Liver (tissue), 9 donors: Measurements from ENCODE around the gene PARD3B. TPM values are rescaled to one million over a fixed set of nuclear protein-coding genes. Genes with fewer than 3 reads are reported as not detected.

Experiments used
- DNase-seq: peaks from one replicate; pipeline ENCODE4 v3.0.0-alpha.2; 2017; ENCODE audit warnings: low spot score
- H3K27ac ChIP-seq, 2 donors: one replicate each; pipeline ENCODE4 v1.7.0; 2013; ENCODE audit warnings: inconsistent platforms in 2 of 2, low read length in 2 of 2, control low read depth in 1 of 2, low read depth in 1 of 2, mild to moderate bottlenecking in 1 of 2
- H3K27me3 ChIP-seq, 4 donors: one replicate each; pipeline versions ENCODE4 v1.6.1 to v1.7.0; 2013; ENCODE audit warnings: low read length in 3 of 4, inconsistent platforms in 1 of 4, mild to moderate bottlenecking in 1 of 4, moderate library complexity in 1 of 4; ENCODE audit not compliant: control insufficient read depth in 4 of 4, insufficient read depth in 4 of 4
- H3K36me3 ChIP-seq, 4 donors: one replicate each; pipeline versions ENCODE4 v1.6.1 to v1.7.0; 2013; ENCODE audit warnings: low read length in 3 of 4, mild to moderate bottlenecking in 3 of 4, low read depth in 1 of 4, moderate library complexity in 1 of 4; ENCODE audit not compliant: control insufficient read depth in 4 of 4, insufficient read depth in 3 of 4
- H3K4me1 ChIP-seq, 4 donors: one replicate each; pipeline versions ENCODE4 v1.6.1 to v1.7.0; 2013; ENCODE audit warnings: low read length in 3 of 4, mild to moderate bottlenecking in 3 of 4, moderate library complexity in 1 of 4; ENCODE audit not compliant: control insufficient read depth in 4 of 4, insufficient read depth in 4 of 4
- H3K4me3 ChIP-seq, 3 donors: one replicate each; pipeline versions ENCODE4 v1.6.1 to v1.7.0; 2013; ENCODE audit warnings: low read length in 3 of 3, control low read depth in 1 of 3, low read depth in 1 of 3, mild to moderate bottlenecking in 1 of 3
- H3K9ac ChIP-seq, 2 donors: one replicate each; pipeline ENCODE4 v1.7.0; 2013; ENCODE audit warnings: low read length in 2 of 2, mild to moderate bottlenecking in 2 of 2, moderate library complexity in 2 of 2, control low read depth in 1 of 2, low read depth in 1 of 2
- H3K9me3 ChIP-seq, 4 donors: one replicate each; pipeline versions ENCODE4 v1.6.1 to v1.7.0; 2013; ENCODE audit warnings: low read length in 3 of 4; ENCODE audit not compliant: control insufficient read depth in 4 of 4
- EGR1 ChIP-seq, 2 donors: IDR thresholded peaks; 2 replicates each; pipeline ENCODE4 v1.6.1; 2016 to 2018; ENCODE audit warnings: antibody characterized with exemption in 2 of 2, low read depth in 2 of 2
- FOXA1 ChIP-seq: IDR thresholded peaks from 2 replicates; pipeline ENCODE4 v1.6.1; 2016; ENCODE audit warnings: antibody characterized with exemption
- FOXA2 ChIP-seq: IDR thresholded peaks from 2 replicates; pipeline ENCODE4 v1.6.1; 2016; ENCODE audit warnings: antibody characterized with exemption
- GABPA ChIP-seq, 2 donors: IDR thresholded peaks in 1 of 2; conservative IDR thresholded peaks in 1 of 2; 2 replicates each; pipeline ENCODE4 v1.6.1; 2016; ENCODE audit warnings: antibody characterized with exemption in 2 of 2, mild to moderate bottlenecking in 1 of 2, moderate library complexity in 1 of 2
- HNF4A ChIP-seq, 2 donors: conservative IDR thresholded peaks; 2 replicates each; pipeline ENCODE4 v1.6.1; 2016; ENCODE audit warnings: antibody characterized with exemption in 2 of 2, mild to moderate bottlenecking in 2 of 2
- HNF4G ChIP-seq: IDR thresholded peaks from 2 replicates; pipeline ENCODE4 v1.6.1; 2016; ENCODE audit warnings: antibody characterized with exemption
- JUND ChIP-seq, 2 donors: IDR thresholded peaks; 2 replicates each; pipeline ENCODE4 v1.6.1; 2016; ENCODE audit warnings: antibody characterized with exemption in 2 of 2
- NR2F2 ChIP-seq: IDR thresholded peaks from 2 replicates; pipeline ENCODE4 v1.6.1; 2016; ENCODE audit warnings: antibody characterized with exemption
- RAD21 ChIP-seq, 2 donors: IDR thresholded peaks; 2 replicates each; pipeline ENCODE4 v1.6.1; 2016; ENCODE audit warnings: antibody characterized with exemption in 2 of 2, mild to moderate bottlenecking in 2 of 2
- RXRA ChIP-seq, 2 donors: IDR thresholded peaks; 2 replicates each; pipeline ENCODE4 v1.6.1; 2017 to 2018; ENCODE audit warnings: antibody characterized with exemption in 2 of 2, mild to moderate bottlenecking in 1 of 2
- SP1 ChIP-seq: IDR thresholded peaks from 2 replicates; pipeline ENCODE4 v1.6.1; 2018; ENCODE audit warnings: antibody characterized with exemption, mild to moderate bottlenecking
- TAF1 ChIP-seq: conservative IDR thresholded peaks from 2 replicates; pipeline ENCODE4 v1.6.1; 2016; ENCODE audit warnings: antibody characterized with exemption, mild to moderate bottlenecking
- YY1 ChIP-seq: IDR thresholded peaks from 2 replicates; pipeline ENCODE4 v1.6.1; 2016; ENCODE audit warnings: antibody characterized with exemption, mild to moderate bottlenecking
- WGBS: extraction: QIAGEN DNeasy Blood & Tissue Kit; methylation state at CpG from one replicate; pipeline ENCODE4 v1.1.7; 2013; 5-methylcytosine and 5-hydroxymethylcytosine counted together
- polyA plus RNA-seq, 2 donors: library from polyadenylated mRNA; stranded (reverse) in 1 of 2; unstranded in 1 of 2; fragments of 200-250 nt in 1 of 2; fragments of >200 nt in 1 of 2; fragmentation: Nextera tagmentation in 1 of 2; extraction: Ambion mirVana in 1 of 2; gene quantifications; one replicate each; pipeline versions ENCODE4 v1.2.1 to v1.2.3, GENCODE V29; 2013 to 2015
- total RNA-seq, 2 donors: library from RNA; depleted of rRNA; stranded (reverse); fragments of >200 nt; gene quantifications; one replicate each; pipeline ENCODE4 v1.2.3, GENCODE V29; 2014
- TF ChIP-seq, protein P1 (sequence below): fragments of 150-350 bp; IDR thresholded peaks from 2 replicates; pipeline ENCODE4 v1.5.1; 2017; ENCODE audit warnings: improper control_type of control experiment, low read depth, low read length; ENCODE audit not compliant: missing input control
- TF ChIP-seq, protein P2 (sequence below): IDR thresholded peaks from 2 replicates; pipeline ENCODE4 v1.6.1; 2016; ENCODE audit warnings: antibody characterized with exemption
- TF ChIP-seq, protein P3 (sequence below): IDR thresholded peaks from 2 replicates; pipeline ENCODE4 v1.6.1; 2016; ENCODE audit warnings: antibody characterized with exemption, mild to moderate bottlenecking
- TF ChIP-seq, protein P4 (sequence below): IDR thresholded peaks from 2 replicates; pipeline ENCODE4 v1.6.1; 2016; ENCODE audit warnings: antibody characterized with exemption
- TF ChIP-seq, protein P5 (sequence below): IDR thresholded peaks from 2 replicates; pipeline ENCODE4 v1.6.1; 2016; ENCODE audit warnings: antibody characterized with exemption
- donor health status: healthy.
- donor health status: healthy.
- donor health status: healthy.
- donor health status: healthy.
- donor health status: healthy.

PARD3B gene
- total and polyA plus RNA-seq, 4 donors = 1.1 to 10.3 (median 3.7) TPM

DNA sequence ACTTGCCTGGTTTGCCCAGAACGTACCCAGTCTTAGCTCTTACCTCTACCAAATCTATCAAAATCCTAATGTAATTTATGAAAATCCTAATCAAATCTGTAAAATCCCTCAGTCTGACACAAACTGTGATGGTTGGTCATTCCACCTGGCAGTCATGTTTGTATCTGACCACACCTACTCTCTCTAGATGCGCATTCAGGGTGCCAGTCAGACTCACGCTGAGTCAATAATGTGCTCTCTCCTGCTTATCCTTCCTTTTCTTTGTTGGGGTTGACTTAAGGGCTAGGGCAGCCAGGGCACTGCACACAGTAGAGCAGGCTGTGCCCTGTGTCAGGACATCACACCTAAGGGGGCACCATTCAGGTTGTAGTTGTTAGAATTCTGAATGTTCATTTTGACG, 48.5 kb upstream of the PARD3B start:
- Histone ChIP-seq H3K4me1 (no peaks in the 10 kb centered on the region), H3K9ac (no peak overlapping the region), H3K36me3 (no peaks in the 10 kb centered on the region), H3K27me3 (no peaks in the 10 kb centered on the region), H3K9me3 (no peaks in the 10 kb centered on the region), H3K27ac (no peak overlapping the region), H3K4me3 (no peak overlapping the region)
- DNase-seq = no peak
- 95% methylated on average over 4 of the region's 4 CpGs for WGBS
- TF ChIP-seq FOXA2 (no peak), NR2F2 (no peak), FOXA1 (no peak), RAD21 (IDR thresholded peaks at IDR 0.05) (no peak), EGR1 (IDR thresholded peaks at IDR 0.05; ENCODE audit: low read depth in 2 of 2) (no peak)
- TF ChIP-seq, protein P1, sequence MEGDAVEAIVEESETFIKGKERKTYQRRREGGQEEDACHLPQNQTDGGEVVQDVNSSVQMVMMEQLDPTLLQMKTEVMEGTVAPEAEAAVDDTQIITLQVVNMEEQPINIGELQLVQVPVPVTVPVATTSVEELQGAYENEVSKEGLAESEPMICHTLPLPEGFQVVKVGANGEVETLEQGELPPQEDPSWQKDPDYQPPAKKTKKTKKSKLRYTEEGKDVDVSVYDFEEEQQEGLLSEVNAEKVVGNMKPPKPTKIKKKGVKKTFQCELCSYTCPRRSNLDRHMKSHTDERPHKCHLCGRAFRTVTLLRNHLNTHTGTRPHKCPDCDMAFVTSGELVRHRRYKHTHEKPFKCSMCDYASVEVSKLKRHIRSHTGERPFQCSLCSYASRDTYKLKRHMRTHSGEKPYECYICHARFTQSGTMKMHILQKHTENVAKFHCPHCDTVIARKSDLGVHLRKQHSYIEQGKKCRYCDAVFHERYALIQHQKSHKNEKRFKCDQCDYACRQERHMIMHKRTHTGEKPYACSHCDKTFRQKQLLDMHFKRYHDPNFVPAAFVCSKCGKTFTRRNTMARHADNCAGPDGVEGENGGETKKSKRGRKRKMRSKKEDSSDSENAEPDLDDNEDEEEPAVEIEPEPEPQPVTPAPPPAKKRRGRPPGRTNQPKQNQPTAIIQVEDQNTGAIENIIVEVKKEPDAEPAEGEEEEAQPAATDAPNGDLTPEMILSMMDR = no peak

DNA sequence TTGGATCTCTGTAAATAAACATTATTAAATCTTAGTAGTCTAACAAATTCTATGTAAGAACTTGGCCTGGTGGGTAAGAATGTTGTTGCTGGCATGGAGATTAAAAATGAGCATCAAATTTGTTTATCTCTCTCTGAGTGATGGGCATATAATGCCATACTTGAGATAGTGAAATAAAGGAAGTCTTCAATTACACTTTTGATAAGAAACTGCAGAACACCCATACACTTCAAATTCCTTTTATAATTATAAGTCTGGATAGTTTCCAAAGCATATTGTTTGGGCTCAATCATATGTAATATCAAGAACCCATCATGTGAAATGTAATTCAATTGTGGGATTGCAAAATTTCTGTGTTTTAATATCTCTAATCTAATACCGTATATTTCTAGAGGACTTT, 47.4 kb upstream of the PARD3B start:
- no peaks in the 10 kb centered on the region for H3K27me3 ChIP-seq
- H3K9me3 ChIP-seq = no peaks in the 10 kb centered on the region
- H3K27ac ChIP-seq = no peak overlapping the region
- WGBS = 94% methylated on average over 1 of the region's 1 CpG
- TF ChIP-seq EGR1 (IDR thresholded peaks at IDR 0.05; ENCODE audit: low read depth in 2 of 2) (no peak), FOXA2 (no peak), SP1 (no peak), YY1 (no peak), RXRA (IDR thresholded peaks at IDR 0.05) (no peak), FOXA1 (no peak), TAF1 (no peak), HNF4A (conservative IDR thresholded peaks at IDR 0.05) (no peak), JUND (IDR thresholded peaks at IDR 0.05) (no peak), HNF4G (no peak), NR2F2 (no peak), GABPA (IDR thresholded peaks at IDR 0.05 in 1 of 2, conservative IDR thresholded peaks at IDR 0.05 in 1 of 2) (no peak), RAD21 (IDR thresholded peaks at IDR 0.05) (no peak)
- TF ChIP-seq, protein P2, sequence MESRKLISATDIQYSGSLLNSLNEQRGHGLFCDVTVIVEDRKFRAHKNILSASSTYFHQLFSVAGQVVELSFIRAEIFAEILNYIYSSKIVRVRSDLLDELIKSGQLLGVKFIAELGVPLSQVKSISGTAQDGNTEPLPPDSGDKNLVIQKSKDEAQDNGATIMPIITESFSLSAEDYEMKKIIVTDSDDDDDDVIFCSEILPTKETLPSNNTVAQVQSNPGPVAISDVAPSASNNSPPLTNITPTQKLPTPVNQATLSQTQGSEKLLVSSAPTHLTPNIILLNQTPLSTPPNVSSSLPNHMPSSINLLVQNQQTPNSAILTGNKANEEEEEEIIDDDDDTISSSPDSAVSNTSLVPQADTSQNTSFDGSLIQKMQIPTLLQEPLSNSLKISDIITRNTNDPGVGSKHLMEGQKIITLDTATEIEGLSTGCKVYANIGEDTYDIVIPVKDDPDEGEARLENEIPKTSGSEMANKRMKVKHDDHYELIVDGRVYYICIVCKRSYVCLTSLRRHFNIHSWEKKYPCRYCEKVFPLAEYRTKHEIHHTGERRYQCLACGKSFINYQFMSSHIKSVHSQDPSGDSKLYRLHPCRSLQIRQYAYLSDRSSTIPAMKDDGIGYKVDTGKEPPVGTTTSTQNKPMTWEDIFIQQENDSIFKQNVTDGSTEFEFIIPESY = no peak
- TF ChIP-seq, protein P3, sequence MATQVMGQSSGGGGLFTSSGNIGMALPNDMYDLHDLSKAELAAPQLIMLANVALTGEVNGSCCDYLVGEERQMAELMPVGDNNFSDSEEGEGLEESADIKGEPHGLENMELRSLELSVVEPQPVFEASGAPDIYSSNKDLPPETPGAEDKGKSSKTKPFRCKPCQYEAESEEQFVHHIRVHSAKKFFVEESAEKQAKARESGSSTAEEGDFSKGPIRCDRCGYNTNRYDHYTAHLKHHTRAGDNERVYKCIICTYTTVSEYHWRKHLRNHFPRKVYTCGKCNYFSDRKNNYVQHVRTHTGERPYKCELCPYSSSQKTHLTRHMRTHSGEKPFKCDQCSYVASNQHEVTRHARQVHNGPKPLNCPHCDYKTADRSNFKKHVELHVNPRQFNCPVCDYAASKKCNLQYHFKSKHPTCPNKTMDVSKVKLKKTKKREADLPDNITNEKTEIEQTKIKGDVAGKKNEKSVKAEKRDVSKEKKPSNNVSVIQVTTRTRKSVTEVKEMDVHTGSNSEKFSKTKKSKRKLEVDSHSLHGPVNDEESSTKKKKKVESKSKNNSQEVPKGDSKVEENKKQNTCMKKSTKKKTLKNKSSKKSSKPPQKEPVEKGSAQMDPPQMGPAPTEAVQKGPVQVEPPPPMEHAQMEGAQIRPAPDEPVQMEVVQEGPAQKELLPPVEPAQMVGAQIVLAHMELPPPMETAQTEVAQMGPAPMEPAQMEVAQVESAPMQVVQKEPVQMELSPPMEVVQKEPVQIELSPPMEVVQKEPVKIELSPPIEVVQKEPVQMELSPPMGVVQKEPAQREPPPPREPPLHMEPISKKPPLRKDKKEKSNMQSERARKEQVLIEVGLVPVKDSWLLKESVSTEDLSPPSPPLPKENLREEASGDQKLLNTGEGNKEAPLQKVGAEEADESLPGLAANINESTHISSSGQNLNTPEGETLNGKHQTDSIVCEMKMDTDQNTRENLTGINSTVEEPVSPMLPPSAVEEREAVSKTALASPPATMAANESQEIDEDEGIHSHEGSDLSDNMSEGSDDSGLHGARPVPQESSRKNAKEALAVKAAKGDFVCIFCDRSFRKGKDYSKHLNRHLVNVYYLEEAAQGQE = no peak
- TF ChIP-seq, protein P4, sequence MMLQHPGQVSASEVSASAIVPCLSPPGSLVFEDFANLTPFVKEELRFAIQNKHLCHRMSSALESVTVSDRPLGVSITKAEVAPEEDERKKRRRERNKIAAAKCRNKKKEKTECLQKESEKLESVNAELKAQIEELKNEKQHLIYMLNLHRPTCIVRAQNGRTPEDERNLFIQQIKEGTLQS = no peak
- TF ChIP-seq, protein P5, sequence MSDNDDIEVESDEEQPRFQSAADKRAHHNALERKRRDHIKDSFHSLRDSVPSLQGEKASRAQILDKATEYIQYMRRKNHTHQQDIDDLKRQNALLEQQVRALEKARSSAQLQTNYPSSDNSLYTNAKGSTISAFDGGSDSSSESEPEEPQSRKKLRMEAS = no peak
- TF ChIP-seq, protein P1 = no peak
- no peak for DNase-seq
- no peaks in the 10 kb centered on the region for H3K36me3 ChIP-seq
- H3K4me3 ChIP-seq = no peak overlapping the region
- H3K4me1 ChIP-seq = no peaks in the 10 kb centered on the region
- H3K9ac ChIP-seq = no peak overlapping the region
